HL-60 (cell line): ENCODE results near the gene ADCY5.

Source experiments
- DNase-seq, 2 experiments: peaks; one replicate each; pipeline ENCODE4 v3.0.0-alpha.2; 2010 to 2020; ENCODE audit warnings: low read depth in 1 of 2, low spot score in 1 of 2
- H3K27ac ChIP-seq: fragments of 250-450 bp; sonication (Bioruptor Pico); replicated peaks from 2 replicates; pipeline ENCODE4 v1.5.1; 2020; ENCODE audit warnings: mild to moderate bottlenecking, moderate library complexity
- H3K27me3 ChIP-seq: fragments of 250-450 bp; sonication (Bioruptor Pico); 2 replicates; pipeline ENCODE4 v1.5.1; 2021; ENCODE audit warnings: mild to moderate bottlenecking, moderate library complexity; ENCODE audit not compliant: insufficient read depth, poor library complexity, severe bottlenecking
- H3K4me3 ChIP-seq: replicated peaks from 2 replicates; pipeline ENCODE4 v1.5.1; 2011; ENCODE audit warnings: mild to moderate bottlenecking, control low read depth, low read length; ENCODE audit not compliant: insufficient read depth
- GABPA ChIP-seq: IDR thresholded peaks from 2 replicates; pipeline ENCODE4 v1.6.1; 2012; ENCODE audit warnings: low read depth
- POLR2AphosphoS5 ChIP-seq: IDR thresholded peaks from 2 replicates; pipeline ENCODE4 v1.6.1; 2012; ENCODE audit warnings: low read depth
- REST ChIP-seq: IDR thresholded peaks from 2 replicates; pipeline ENCODE4 v1.6.1; 2012; ENCODE audit warnings: low read depth; ENCODE audit not compliant: insufficient replicate concordance
- SPI1 ChIP-seq: IDR thresholded peaks from 2 replicates; pipeline ENCODE4 v1.6.1; 2012; ENCODE audit warnings: low read depth, mild to moderate bottlenecking, borderline replicate concordance
- TF ChIP-seq, protein P1 (sequence below): IDR thresholded peaks from one replicate; pipeline ENCODE4 v1.5.1; 2011; ENCODE audit warnings: low read length, control low read depth, inconsistent platforms; ENCODE audit not compliant: insufficient read depth

ADCY5 gene

DNA sequence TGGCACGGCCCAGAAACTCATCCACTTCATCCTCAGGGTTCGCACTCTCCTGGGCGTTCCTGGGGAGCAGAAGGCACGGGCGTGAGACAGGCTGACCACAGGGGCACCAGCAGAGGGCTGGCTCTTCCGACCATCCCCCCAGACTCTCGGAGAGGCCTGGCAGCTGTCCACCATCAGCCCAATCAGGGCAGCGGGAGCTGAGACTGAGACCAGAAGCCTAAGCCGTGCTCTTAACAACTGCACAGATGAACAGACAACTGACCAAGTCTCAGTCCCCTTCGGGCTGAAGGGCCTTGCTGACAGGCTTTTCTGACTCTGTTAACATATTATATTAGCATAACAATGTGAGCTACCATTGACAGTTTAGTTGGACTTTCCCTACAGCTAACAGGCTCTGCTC is 129.1 kb downstream of the ADCY5 start:
- Histone ChIP-seq H3K27me3 (peaks cover 6% of the 10 kb centered on the region), H3K27ac (no peak overlapping the region), H3K4me3 (no peak overlapping the region)
- DNase-seq = no peak
- no peak for TF ChIP-seq POLR2AphosphoS5
- TF ChIP-seq REST = no peak
- TF ChIP-seq, protein P1, sequence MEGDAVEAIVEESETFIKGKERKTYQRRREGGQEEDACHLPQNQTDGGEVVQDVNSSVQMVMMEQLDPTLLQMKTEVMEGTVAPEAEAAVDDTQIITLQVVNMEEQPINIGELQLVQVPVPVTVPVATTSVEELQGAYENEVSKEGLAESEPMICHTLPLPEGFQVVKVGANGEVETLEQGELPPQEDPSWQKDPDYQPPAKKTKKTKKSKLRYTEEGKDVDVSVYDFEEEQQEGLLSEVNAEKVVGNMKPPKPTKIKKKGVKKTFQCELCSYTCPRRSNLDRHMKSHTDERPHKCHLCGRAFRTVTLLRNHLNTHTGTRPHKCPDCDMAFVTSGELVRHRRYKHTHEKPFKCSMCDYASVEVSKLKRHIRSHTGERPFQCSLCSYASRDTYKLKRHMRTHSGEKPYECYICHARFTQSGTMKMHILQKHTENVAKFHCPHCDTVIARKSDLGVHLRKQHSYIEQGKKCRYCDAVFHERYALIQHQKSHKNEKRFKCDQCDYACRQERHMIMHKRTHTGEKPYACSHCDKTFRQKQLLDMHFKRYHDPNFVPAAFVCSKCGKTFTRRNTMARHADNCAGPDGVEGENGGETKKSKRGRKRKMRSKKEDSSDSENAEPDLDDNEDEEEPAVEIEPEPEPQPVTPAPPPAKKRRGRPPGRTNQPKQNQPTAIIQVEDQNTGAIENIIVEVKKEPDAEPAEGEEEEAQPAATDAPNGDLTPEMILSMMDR = no peak
- TF ChIP-seq GABPA = no peak
- no peak for TF ChIP-seq SPI1

GRCh38 chr3:123318374-123318773 is 130.5 kb downstream of the ADCY5 start:
- no peak for TF ChIP-seq SPI1
- no peak for TF ChIP-seq GABPA
- no peak for TF ChIP-seq REST
- TF ChIP-seq, protein P1 = no peak
- no peak for TF ChIP-seq POLR2AphosphoS5
- no peak overlapping the region for H3K27ac ChIP-seq
- peaks cover 6% of the 10 kb centered on the region for H3K27me3 ChIP-seq
- DNase-seq = no peak
- H3K4me3 ChIP-seq = no peak overlapping the region

GRCh38 chr3:123317716-123318115 is 131.2 kb downstream of the ADCY5 start:
- TF ChIP-seq SPI1 (no peak), POLR2AphosphoS5 (no peak), REST (no peak), GABPA (no peak)
- TF ChIP-seq, protein P1 = no peak
- Histone ChIP-seq H3K4me3 (no peak overlapping the region), H3K27ac (no peak overlapping the region), H3K27me3 (peaks cover 6% of the 10 kb centered on the region)
- no peak for DNase-seq
